ENCODE data around the gene MFNG. TPM values are rescaled to one million over a fixed set of nuclear protein-coding genes. Genes with fewer than 3 reads are reported as not detected.
"Not testable (repeated sequence)": the region's sequence is repeated elsewhere in the genome, so short reads cannot be mapped to it uniquely, and the experiment has no call there.

The MFNG gene
- total RNA-seq, 1 experiment from 2014 or later, result 0.07 TPM

DNA sequence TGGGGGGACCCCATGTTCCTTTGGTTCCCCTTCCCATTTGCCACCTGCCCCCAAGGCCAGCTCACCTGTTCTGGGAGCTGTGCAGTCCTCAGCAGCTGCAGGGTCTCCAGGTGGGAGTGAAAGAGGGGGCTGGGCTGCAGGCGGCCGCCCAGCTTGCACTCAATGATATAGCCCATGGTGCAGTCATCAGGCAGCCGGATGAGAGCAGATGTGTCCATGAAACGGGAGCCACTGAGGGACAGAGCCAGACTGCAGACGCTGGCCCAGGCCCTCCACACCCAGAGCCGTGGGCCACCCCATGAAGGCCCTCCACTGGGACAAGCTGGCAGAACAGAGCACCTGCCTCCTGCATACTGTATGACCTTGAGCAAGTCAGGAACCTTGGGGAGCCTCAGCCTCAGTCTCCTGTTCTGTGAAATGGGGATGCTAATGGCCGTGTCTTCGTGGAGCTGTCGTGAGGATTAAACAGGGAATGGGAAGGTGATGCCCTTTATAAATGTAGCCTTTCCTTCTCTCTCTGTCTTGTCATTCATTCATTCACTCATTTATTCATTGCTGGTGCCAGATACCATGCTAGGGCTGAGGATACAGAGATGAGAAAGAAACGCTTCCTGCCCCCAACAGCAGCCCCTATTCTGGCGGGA is 11.6 kb downstream of the MFNG start:
- DNase-seq (ENCODE audit: low read depth), result no peak

- no peak for DNase-seq (ENCODE audit: low read depth)
Observed at GRCh38 chr22:37473437-37473946, 12.7 kb downstream of the MFNG start.

- peak; percentile 37 for DNase-seq (ENCODE audit: low read depth)
Observed at GRCh38 chr22:37472418-37473006, 13.7 kb downstream of the MFNG start.

DNA sequence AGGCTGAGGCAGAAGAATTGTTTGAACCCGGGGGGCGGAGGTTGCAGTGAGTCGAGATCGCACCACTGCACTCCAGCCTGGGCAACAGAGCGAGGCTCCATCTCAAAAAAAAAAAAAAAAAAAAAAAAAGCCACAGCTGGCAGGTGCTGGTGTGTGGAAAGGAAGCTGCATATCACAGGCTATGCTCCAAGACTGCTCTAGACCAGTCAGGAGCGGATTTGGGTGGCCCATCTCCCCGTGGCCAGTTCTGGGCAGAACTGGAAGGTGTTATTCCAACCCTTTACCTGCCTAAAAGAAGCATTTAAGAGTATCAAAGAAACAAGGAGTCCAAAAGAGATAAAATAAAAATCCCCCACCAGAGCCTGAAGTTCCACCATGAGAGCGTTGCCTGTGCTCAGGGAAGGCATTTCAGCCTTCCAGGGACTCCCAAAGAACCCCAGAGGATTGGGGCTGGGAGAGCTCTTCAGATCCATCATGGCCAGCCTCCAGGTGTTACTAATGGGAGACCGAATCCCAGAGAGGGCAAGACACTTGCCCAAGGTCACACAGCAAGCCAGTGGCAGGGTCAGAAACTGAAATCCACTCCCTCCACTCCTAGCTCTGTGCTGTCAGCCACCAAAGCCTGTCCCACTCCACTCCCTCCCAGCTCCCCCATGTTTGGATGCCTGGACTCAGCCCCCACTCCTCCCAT is 14.3 kb downstream of the MFNG start:
- no peak for DNase-seq (ENCODE audit: low read depth)

GRCh38 chr22:37470087-37470445 is 16.1 kb downstream of the MFNG start:
- no peak for DNase-seq (ENCODE audit: low read depth)

DNA sequence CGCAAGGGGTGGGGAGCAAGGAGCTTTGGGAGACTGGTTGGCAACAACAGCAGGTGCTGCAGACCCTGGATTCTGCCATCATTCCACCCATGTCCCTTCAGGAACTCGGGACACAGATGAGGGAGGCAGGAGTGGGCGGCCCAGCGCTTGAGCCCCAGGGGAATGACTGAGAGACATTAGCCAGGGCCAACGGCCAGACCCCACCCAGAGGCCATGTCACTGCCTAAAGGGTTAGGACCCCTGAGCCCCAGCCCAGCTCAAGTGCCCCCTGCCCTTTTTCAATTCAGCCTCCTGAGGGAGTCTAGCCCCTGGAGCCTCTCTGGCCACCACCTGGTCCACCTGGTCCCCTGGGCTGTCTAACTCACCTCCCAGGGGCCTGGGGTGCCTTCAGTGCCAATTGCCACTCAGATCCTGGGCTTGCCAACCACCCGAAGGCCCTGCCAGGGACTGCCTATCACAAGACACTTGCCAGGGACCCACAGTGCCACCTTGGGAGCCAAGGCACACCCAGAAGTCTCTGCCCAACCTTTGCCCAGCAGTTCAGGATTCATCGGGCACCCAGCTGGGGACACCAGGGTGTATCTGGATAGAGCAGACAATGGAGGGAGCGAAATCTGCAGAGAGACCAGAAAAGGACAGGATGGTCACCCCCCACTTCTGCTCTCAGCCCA is 16.6 kb downstream of the MFNG start:
- DNase-seq (ENCODE audit: low read depth), result no peak

DNA sequence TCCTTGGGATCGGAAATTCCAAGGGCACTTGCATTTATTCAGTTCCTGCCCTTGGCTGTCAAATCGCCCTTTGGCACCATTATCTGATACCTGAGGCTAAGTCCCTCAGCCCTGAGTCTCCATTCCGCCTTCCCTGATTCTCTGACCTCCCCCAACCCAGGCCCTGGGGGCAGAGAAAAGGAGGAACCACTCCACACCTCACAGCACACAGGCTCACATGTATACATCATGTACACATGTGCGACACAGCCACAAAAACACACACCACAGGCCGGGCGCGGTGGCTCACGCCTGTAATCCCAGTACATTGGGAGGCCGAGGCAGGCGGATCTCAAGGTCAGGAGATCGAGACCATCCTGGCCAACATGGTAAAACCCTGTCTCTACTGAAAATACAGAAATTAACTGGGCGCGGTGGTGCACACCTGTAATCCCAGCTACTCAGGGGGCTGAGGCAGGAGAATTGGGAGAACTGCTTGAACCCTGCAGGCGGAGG is 17.9 kb downstream of the MFNG start:
- not testable (repeated sequence) for DNase-seq (ENCODE audit: low read depth)

GRCh38 chr22:37467391-37467955 is 18.7 kb downstream of the MFNG start:
- no peak for DNase-seq (ENCODE audit: low read depth)

GRCh38 chr22:37464181-37464580 is 22.0 kb downstream of the MFNG start:
- DNase-seq (ENCODE audit: low read depth), result no peak

- DNase-seq (ENCODE audit: low read depth), result peak; percentile 35
Observed at GRCh38 chr22:37462983-37463382, 23.2 kb downstream of the MFNG start.

- DNase-seq (ENCODE audit: low read depth), result no peak
Observed at GRCh38 chr22:37462436-37462835, 23.7 kb downstream of the MFNG start.

DNA sequence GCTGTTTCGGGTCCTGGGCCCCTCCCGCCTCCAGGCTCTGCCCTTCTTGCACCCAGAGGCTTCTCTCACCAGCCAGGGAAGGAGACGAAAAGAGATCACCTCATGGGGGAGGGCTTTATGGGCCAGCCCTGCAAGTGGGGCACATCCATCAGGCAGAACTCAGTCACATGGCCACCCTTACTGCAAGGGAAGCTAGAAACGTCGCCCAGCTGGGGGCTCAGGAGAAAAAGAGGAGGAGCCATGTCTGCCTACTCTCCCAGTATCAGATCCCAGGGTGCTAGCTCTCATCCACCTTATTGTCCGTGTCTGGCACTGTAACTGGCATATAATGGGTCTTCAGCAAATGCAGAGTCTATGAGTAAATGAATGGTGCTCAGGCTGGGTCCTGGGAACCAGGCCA is 24.2 kb downstream of the MFNG start:
- DNase-seq (ENCODE audit: low read depth), result no peak

GRCh38 chr22:37460684-37461083 is 25.5 kb downstream of the MFNG start:
- no peak for DNase-seq (ENCODE audit: low read depth)

DNA sequence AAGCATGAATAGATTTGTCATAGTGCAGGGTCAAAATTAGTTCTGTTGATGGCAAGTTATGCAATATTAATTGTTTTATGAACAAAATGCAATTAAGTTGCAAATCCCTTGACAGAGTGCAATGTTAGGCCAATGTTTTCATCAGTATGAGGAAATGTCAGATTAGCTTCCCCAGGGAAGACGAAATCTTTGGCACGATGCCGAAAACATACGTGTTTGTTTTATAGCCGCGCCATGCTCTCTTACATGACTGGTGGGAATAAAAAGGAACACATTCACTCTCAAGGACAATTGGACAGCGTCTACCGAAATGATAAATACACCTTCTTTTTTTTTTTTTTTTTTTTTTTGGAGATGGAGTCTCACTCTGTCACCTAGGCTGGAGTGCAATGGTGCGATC is 27.0 kb downstream of the MFNG start:
- no peak for DNase-seq (ENCODE audit: low read depth)

DNA sequence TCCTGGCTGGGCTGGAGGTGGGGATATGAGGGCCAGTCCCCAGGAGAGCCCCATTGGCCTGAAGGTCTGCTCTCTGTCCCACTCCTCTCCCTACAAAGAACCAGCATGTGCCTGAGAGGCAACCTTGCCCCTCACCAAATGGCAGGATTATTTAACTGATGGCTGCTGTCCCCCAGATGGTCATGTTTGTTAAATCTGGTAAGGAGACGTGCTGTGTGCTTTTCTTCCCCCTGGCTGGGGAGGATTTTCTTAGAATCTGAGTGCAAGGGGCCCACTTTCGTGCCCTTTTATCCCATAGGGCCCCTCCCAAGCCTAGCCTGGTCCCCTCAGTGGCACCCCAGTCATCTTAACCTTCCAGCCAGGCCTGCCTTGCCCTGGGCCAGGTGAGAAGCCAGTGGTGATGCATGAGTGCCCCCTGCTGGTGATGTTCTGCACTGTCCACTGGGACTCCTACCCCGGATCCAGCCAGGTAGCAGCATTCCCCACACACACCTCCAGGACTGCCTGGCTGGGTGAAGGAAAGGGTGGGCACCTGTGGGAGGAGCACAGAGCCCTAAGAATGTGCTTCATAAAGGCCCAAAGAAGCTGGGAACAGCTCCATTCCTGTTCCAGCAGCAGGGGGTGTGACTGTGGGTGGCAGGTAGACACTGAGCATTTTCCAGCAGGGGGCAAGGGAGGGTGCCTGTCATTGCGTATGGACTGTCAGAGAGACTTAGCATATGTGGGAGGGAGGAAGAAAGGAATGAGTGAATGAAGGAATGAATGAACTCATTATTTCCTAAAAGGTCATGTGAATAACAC is 28.9 kb downstream of the MFNG start:
- peak; percentile 62 for DNase-seq (ENCODE audit: low read depth)

DNA sequence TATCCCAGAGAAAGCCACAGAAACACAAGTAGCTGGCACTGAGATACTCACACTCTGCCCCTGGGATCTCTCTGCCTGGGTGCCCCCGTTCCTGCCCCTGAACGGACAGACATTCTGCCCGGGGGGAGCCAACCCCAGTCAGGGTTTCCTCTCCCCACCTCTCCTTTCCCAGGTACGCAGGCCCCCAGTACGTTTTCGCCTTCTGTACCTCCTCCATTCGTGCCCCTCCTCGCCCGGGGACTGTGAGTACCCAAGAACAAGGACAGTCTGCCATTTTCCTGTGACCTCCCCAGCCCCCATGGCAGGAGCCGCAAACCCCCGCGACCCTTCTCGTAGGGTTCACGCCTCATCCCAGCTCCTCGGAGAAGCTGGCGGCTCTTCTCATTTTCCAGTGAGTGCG is 29.8 kb downstream of the MFNG start:
- DNase-seq (ENCODE audit: low read depth), result no peak

DNA sequence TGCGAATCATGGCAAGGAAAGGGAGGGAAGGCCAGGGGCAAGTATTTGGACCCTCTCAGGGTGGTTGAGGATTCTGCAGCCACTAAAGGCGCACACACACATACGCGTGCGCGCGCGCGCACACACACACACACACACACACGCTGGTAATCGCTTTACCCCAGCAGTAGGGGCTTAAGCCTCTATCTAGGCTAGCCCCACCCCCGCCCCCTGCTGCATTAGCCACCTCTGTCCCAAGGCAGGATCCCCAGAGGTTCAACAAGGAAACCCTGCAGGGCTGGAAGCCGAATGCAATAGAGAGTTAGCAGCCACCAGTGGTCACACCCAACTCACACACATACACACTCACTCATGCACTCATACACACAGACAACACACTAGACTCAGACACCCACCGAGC is 30.3 kb downstream of the MFNG start:
- no peak for DNase-seq (ENCODE audit: low read depth)

GRCh38 chr22:37454857-37455686 is 31.1 kb downstream of the MFNG start:
- peak; percentile 93 for DNase-seq (ENCODE audit: low read depth)

DNA sequence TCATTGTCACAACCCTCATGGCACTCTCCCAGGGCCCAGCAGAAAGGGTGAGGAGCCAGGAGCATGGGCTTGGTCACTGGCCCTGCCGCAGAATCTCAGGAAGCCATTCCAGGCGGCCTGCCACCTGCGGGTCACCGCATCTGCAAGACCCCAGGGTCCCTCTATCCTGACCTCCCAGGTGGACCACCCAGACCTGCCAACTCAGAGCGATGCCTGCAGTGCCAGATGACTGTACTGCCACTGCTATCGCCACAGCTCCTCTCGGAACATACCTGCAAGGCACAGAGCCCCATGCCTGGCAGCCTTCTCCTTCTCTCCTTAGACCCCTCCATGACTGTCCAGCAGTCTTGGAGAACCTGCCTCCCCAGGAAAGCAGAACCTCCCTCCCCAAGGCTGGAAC is 32.5 kb downstream of the MFNG start:
- no peak for DNase-seq (ENCODE audit: low read depth)

GRCh38 chr22:37451218-37451617 is 35.0 kb downstream of the MFNG start:
- no peak for DNase-seq (ENCODE audit: low read depth)
